GM10266 (cell line): Measurements from ENCODE around the gene IQCH.
"Not testable (repeated sequence)": the region's sequence is repeated elsewhere in the genome, so short reads cannot be mapped to it uniquely, and the experiment has no call there.

Experiments
- DNase-seq: peaks from one replicate; pipeline ENCODE4 v3.0.0; 2012; ENCODE audit errors: extremely low spot score
- CTCF ChIP-seq: IDR thresholded peaks from 2 replicates; pipeline ENCODE4 v1.5.1; 2012; ENCODE audit warnings: mild to moderate bottlenecking, low read depth; ENCODE audit not compliant: control insufficient read depth, insufficient read depth; ENCODE audit errors: missing control alignments

Gene IQCH

GRCh38 chr15:67276666-67277065 lies 22.1 kb downstream of the IQCH start:
- DNase-seq: no peak
- no peak for TF ChIP-seq CTCF

- TF ChIP-seq CTCF: no peak
Observed at GRCh38 chr15:67280217-67280616, 25.6 kb downstream of the IQCH start.

GRCh38 chr15:67281714-67282113 lies 27.1 kb downstream of the IQCH start:
- TF ChIP-seq CTCF: no peak
- no peak for DNase-seq

More at GRCh38 chr15:67280217-67280616, 25.6 kb downstream of the IQCH start:
- DNase-seq: no peak

GRCh38 chr15:67285625-67286024 lies 31.0 kb downstream of the IQCH start:
- DNase-seq: not testable (repeated sequence)

- DNase-seq: not testable (repeated sequence)
Observed at GRCh38 chr15:67286400-67286799, 31.8 kb downstream of the IQCH start.

GRCh38 chr15:67290319-67290718 lies 35.7 kb downstream of the IQCH start:
- DNase-seq: no peak

GRCh38 chr15:67296188-67296587 lies 41.6 kb downstream of the IQCH start:
- no peak for DNase-seq
- TF ChIP-seq CTCF: no peak

More at GRCh38 chr15:67290319-67290718, 35.7 kb downstream of the IQCH start:
- TF ChIP-seq CTCF: no peak

GRCh38 chr15:67296684-67297083 lies 42.1 kb downstream of the IQCH start:
- no peak for TF ChIP-seq CTCF
- DNase-seq: no peak
